ENCODE results near the gene FANCE. TPM values are rescaled to one million over a fixed set of nuclear protein-coding genes. Genes with fewer than 3 reads are reported as not detected.

FANCE gene
- total and polyA plus RNA-seq, 2 donors (not counting 1 experiment from before 2014, with no cell fraction given): 9.2 to 12.8 TPM

DNA sequence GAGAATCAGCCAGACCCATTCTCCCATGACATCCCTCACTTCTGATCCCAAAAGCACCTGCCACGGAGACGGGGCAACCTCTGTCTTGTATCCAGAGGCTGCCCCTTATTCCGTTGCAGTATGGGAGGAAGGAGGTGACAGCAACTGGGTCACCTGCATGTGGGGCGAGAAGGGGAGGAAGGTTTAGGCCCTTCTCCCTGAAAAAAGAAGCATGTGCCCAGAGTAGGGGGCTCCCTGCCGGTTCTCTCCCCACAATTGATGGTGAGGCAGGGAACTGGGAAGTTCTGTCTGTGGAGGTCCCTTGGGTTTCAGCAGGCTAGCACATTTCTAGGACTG is 49.3 kb upstream of the FANCE start:
- POLR2A ChIA-PET: no interaction called here
- CTCF ChIA-PET: no interaction called here
- peaks cover 39% of the 10 kb centered on the region for H4K20me1 ChIP-seq (ENCODE audit: control insufficient read depth, insufficient read depth, low read length, poor library complexity, severe bottlenecking)
- Mint-ChIP-seq H3K27ac (no peak overlapping the region), H3K9me3 (ENCODE audit: insufficient read depth) (no peaks in the 10 kb centered on the region), H3K27me3 (no peaks in the 10 kb centered on the region), H3K4me3 (no peak overlapping the region), H3K4me1 (peaks cover 14% of the 10 kb centered on the region)
- H2AFZ ChIP-seq (ENCODE audit: insufficient read depth, low read depth, low read length, poor library complexity, severe bottlenecking): no peak overlapping the region
- no peaks in the 10 kb centered on the region for H3K27me3 ChIP-seq (replicated peaks in 1 of 4; ENCODE audit: control extremely low read depth in 1 of 4, control insufficient read depth in 3 of 4, insufficient read depth in 4 of 4, low read length in 3 of 4)
- peaks cover 0 to 8% of the 10 kb centered on the region in 2 experiments for H3K36me3 ChIP-seq (replicated peaks in 1 of 2; ENCODE audit: control extremely low read depth in 1 of 2, control insufficient read depth in 1 of 2, extremely low read depth in 1 of 2, insufficient read depth in 2 of 2, low read length in 1 of 2)
- no peaks in the 10 kb centered on the region for H3K9me3 ChIP-seq (ENCODE audit: control extremely low read depth in 1 of 3, control insufficient read depth in 2 of 3, insufficient read depth in 1 of 3, low read length in 2 of 3)
- H3K4me2 ChIP-seq (replicated peaks; ENCODE audit: low read depth, low read length, poor library complexity, severe bottlenecking): no peak overlapping the region
- intact Hi-C loops (cut with micrococcal nuclease): no loop called here
- peaks cover 4% of the 10 kb centered on the region for H3K79me2 ChIP-seq (ENCODE audit: control insufficient read depth, insufficient read depth, low read length)
- ATAC-seq (ENCODE audit: low read depth): no peak
- no peaks in the 10 kb centered on the region for H3K4me1 ChIP-seq (ENCODE audit: control insufficient read depth in 2 of 2, insufficient read depth in 2 of 2, low read length in 2 of 2)
- no peak for TF ChIP-seq CTCF (IDR thresholded peaks at IDR 0.05)
- TF ChIP-seq EZH2 (IDR thresholded peaks at IDR 0.05; ENCODE audit: borderline replicate concordance, insufficient read depth, low read depth, low read length, poor library complexity, severe bottlenecking): no peak
- WGBS (ENCODE audit: insufficient coverage): 100% methylated on average over 3 of the region's 5 CpGs
- no peak overlapping the region for H3K9ac ChIP-seq (ENCODE audit: low read length)
- H3K27ac ChIP-seq (ENCODE audit: low read length in 2 of 2): no peak overlapping the region
- DNase-seq: no peak
- H3K4me3 ChIP-seq (ENCODE audit: control extremely low read depth in 1 of 5, extremely low read depth in 1 of 5, insufficient read depth in 1 of 5, low read depth in 2 of 5, low read length in 4 of 5): no peak overlapping the region

DNA sequence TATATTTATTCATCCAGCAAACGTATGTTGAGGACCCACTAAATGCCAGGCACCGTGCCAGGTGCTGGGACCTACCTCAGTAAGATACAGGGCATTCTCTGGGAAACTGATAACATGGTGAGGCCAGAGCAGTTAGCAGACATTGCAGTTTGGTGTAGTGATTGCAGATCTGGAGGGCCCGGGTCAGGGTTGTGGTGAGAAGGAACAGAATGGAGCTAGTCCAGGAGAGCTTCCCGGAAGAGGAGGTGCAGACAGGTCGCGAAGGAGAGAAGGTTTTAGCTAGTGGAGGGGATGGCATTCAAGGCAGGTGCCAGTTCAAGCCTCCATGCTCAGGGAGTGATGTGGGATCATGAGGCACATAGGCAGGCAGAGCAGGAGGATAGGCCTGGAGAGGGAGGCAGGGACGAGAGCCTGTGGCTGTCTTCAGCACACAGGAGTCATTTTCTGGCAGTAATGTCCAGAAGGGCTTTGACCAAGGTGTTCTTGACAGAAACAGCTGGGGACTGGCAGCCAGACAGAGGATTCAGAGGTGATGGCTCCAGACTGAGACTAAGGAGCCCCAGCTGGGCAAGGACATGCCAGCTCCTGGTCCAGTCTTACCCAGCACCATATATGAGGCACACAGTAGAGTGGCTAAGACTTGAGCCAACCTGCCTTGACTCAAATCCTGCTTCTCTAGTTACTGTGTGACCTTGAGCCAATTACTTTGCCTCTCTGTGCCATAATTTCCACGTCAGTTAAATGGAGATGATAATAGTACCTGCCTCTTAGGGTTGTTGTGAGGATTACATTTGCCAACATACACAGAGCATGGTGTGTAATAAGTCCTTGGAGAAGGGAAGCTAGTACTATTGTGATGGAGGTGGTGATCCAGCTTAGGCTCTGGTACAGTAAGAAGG is 48.3 kb upstream of the FANCE start:
- WGBS (ENCODE audit: insufficient coverage): 100% methylated on average over 8 of the region's 8 CpGs
- no peak overlapping the region for H3K27ac Mint-ChIP-seq
- Histone ChIP-seq H3K79me2 (ENCODE audit: control insufficient read depth, insufficient read depth, low read length) (no peaks in the 10 kb centered on the region), H4K20me1 (ENCODE audit: control insufficient read depth, insufficient read depth, low read length, poor library complexity, severe bottlenecking) (peaks cover 39% of the 10 kb centered on the region), H3K36me3 (replicated peaks in 1 of 2; ENCODE audit: control extremely low read depth in 1 of 2, control insufficient read depth in 1 of 2, extremely low read depth in 1 of 2, insufficient read depth in 2 of 2, low read length in 1 of 2) (peaks cover 0 to 8% of the 10 kb centered on the region in 2 experiments), H3K27ac (ENCODE audit: low read length in 2 of 2) (no peak overlapping the region), H3K9ac (ENCODE audit: low read length) (no peak overlapping the region), H3K4me3 (ENCODE audit: control extremely low read depth in 1 of 5, extremely low read depth in 1 of 5, insufficient read depth in 1 of 5, low read depth in 2 of 5, low read length in 4 of 5) (no peak overlapping the region), H3K9me3 (ENCODE audit: control extremely low read depth in 1 of 3, control insufficient read depth in 2 of 3, insufficient read depth in 1 of 3, low read length in 2 of 3) (no peaks in the 10 kb centered on the region), H3K4me2 (replicated peaks; ENCODE audit: low read depth, low read length, poor library complexity, severe bottlenecking) (no peak overlapping the region), H2AFZ (ENCODE audit: insufficient read depth, low read depth, low read length, poor library complexity, severe bottlenecking) (no peak overlapping the region), H3K27me3 (replicated peaks in 1 of 4; ENCODE audit: control extremely low read depth in 1 of 4, control insufficient read depth in 3 of 4, insufficient read depth in 4 of 4, low read length in 3 of 4) (no peaks in the 10 kb centered on the region), H3K4me1 (ENCODE audit: control insufficient read depth in 2 of 2, insufficient read depth in 2 of 2, low read length in 2 of 2) (no peaks in the 10 kb centered on the region)
- ChIA-PET CTCF (interaction anchor here (1.3 kb wide), 1 partner anchor 46 kb away, joined by 4 read pairs; no protein-coding TSS in a partner anchor), POLR2A (no interaction called here)
- peaks cover 14% of the 10 kb centered on the region for H3K4me1 Mint-ChIP-seq
- no peaks in the 10 kb centered on the region for H3K27me3 Mint-ChIP-seq
- no peaks in the 10 kb centered on the region for H3K9me3 Mint-ChIP-seq (ENCODE audit: insufficient read depth)
- ATAC-seq (ENCODE audit: low read depth): no peak
- no peak for DNase-seq
- H3K4me3 Mint-ChIP-seq: no peak overlapping the region
- intact Hi-C loops (cut with micrococcal nuclease): no loop called here
- TF ChIP-seq EZH2 (IDR thresholded peaks at IDR 0.05; ENCODE audit: borderline replicate concordance, insufficient read depth, low read depth, low read length, poor library complexity, severe bottlenecking) (no peak), CTCF (IDR thresholded peaks at IDR 0.05) (no peak)

Data from B cell (primary cell).